K562 treated with DMSO at 1 percent for 12 hours (cell line): ENCODE measurements around the gene ANKRD30BL. TPM values are rescaled to one million over a fixed set of nuclear protein-coding genes. Genes with fewer than 3 reads are reported as not detected.

Experiments used
- total RNA-seq: library from RNA; unstranded; fragments of 300-600 nt; gene quantifications from 2 replicates; pipeline ENCODE4 v1.2.3, GENCODE V29; 2022; ENCODE audit not compliant: insufficient read depth

Gene ANKRD30BL, protein sequence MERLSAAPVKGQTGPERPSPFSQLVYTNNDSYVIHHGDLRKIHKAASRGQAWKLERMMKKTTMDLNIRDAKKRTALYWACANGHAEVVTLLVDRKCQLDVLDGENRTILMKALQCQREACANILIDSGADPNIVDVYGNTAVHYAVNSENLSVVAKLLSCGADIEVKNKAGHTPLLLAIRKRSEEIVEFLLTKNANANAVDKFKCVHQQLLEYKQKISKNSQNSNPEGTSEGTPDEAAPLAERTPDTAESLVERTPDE
- not detected in 2 replicates for total RNA-seq

DNA sequence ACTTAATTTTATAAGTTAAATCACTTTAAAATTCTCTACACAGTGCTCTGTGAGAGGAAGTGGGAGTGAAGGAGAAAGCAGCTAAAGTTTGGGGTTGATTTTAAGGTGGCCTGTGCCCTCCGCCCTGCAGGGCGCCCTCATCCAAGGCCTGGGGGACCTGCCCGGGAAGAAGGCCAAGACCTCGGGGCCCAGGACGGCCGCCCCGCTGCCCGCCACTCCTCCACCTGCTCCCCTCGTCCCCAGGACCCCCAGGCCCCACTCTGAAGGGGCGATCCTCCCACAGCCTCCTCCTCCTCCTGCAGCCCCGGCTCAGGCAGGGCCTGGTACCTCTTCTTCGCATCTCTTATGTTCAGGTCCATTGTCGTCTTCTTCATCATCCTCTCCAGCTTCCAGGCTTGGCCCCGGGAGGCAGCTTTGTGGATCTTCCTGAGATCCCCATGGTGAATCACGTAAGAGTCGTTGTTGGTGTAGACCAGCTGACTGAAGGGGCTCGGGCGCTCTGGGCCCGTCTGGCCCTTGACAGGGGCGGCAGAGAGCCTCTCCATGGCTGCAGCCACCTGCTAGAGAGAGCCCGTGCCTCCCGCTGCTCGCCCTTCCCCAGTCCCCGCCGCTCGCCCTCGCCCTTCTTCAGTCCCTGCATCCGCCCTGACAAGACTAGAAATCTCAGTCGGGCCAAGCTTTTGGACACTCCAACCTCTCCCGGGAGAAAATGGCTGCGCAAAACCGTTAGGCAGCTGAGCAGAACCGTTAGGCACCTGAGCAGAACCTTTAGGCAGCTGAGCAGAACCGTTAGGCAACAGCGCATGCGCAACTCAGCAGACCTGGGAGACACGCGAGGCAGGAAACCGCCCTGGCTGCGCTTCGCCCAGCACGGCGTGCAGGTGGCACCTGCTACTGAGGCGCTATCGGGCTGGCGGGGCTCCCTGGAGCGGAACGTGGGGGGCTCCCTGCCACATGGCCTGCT lies at the start of gene ANKRD30BL:
ANKRD30BL (minus strand) TSS at position 792 of the 964 bp plus-strand sequence; CDS start at position 545, 247 bp downstream.

